Stimulated activated CD4-positive, alpha-beta T cell treated with anti-CD3 and anti-CD28 coated beads, TNF-alpha, amount 100 ng/mL, for 24 hours (primary cell): ENCODE data around the gene PASK.

ENCODE experiments used
- DNase-seq, 3 experiments: peaks; one replicate each; pipeline ENCODE4 v3.0.0-alpha.2; 2020; ENCODE audit warnings: low read depth in 3 of 3

The PASK gene

DNA sequence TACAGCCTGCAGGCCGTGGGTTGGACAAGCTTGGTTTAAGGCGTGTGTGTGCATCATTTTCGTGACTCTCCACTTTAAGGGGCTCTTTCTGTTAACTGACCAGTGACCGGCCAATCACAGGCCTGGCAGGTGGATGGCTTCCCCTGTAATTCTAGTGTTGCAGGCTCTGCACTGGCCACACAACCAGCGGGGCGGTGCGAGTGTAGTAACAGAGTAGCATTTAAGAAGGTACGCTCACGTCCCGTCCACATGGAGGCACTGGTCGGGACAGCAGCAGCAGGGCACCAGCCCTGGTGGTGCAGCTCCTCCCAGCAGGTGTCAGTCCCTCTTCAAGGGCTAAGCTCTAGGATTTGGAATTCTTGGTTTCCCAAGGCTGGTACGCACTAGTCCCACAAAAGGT is 31.2 kb upstream of the PASK start:
- DNase-seq = no peak

DNA sequence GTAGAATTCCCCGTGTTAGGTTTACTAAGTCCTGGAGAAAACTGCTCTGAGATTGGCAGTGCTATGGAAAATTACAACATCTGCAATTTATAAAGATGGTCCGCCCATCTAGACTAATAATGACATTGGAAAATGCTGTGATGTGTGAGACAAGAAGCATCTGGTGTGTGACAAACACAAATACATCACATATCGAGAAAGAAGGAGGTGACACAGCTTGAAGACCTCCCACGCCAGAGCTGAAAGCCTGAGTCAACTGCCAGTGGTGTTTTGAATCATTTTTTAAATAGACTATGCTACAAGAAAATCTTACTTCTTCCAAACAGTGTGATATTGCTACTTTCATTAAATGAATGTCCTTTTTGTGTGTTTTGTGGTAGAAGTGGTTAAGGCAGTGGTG is 30.6 kb upstream of the PASK start:
- peak in 2 of 3 experiments; percentile 5 to 26 for DNase-seq

GRCh38 chr2:241178961-241179360 is 29.7 kb upstream of the PASK start:
- no peak for DNase-seq

DNA sequence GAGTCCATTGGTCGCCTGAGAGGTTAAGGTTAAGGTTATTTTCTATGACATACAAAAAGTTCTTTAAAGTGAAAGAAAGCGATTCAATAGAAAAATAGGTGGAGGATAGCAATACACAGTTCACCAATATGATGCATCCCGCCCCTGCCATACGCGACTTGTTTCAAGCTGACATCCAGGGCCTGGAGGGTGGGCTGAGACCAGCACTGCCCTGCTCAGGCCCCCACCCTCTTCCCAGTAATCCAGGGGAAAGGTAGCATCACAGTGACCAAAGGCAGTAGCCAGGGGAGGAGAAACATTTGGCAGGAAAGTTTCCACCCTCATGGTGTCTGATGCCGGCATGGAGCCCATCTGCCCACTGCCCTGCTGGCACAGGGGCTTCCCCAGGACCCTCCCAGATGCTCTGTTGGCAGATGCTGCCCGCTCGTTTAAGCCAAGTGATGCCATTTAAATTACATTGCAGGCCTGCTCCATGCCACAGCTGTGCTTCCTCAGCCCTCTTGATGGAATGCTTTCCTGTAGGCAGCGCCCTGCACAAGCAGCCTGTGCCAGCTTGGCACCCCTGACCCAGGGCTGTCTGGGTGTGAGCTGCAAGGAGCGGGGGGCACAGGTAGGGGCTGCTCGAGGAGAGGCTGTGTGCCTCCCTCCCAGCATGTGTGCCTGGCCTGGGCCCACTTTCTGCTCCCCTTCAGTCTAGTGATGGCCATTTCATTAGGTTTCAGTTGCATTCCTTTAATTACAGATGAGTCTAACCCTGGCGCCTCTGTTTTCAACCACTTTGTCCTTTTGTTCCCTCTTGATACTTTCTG is 28.5 kb upstream of the PASK start:
- no peak for DNase-seq

DNA sequence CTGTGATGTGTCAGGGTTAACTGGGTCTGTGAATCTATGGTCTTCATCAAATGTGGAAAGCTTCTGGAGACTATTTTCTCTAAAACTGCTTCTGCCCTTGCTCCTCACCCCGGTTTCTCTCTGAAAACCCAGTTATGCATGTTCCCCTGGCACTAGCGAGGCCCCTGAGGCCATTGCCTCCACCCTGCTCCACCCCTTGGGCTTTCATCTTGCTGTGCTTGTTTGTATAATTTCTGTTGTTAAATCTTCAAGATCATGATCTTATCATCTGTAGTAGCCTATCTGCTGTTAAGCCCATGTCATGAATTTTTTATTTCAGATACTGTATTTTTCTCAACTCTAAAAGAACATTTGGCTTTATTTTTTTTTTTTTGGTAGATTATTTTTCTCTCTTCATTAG is 24.3 kb upstream of the PASK start:
- no peak for DNase-seq

GRCh38 chr2:241168366-241168765 is 19.1 kb upstream of the PASK start:
- no peak for DNase-seq

- no peak for DNase-seq
Observed at GRCh38 chr2:241163601-241164118, 14.4 kb upstream of the PASK start.

GRCh38 chr2:241161646-241162281 is 12.5 kb upstream of the PASK start:
- DNase-seq = no peak

DNA sequence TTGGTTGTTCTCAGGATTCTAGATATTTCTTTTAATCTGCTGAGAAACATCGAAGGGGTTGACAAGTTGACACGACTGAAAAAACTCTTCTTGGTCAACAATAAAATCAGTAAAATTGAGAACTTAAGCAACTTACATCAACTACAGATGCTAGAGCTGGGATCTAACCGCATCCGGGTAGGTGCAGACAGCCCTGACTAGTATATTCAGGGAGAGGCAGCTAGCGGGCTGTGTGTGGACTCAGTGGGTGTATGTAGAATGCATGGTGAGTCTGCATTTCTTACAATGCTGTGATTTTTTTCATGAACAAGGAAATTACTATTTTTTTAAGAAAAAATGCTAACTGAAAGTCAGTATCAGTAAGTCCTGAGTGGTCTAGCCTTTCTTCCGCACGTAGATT is 11.0 kb upstream of the PASK start:
- no peak for DNase-seq

- DNase-seq = no peak
Observed at GRCh38 chr2:241159116-241159515, 9.8 kb upstream of the PASK start.

DNA sequence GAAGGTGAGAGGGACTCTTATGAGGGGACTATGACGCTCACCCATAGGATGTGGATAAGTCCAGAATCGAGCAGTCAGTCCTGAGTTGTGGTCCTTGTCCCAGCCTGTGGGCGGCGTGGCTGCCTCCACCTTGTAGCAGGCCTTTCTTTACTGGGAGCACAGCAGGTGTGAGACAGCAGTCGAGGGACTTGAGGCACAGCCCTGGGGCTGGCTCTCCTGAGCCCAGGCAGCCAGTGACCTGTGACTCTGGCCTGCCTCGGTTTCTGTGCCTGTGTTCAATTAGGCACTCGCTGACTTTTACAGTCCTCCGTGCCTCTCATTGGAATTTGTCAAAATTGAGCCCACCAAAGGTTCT is 9.3 kb upstream of the PASK start:
- DNase-seq = no peak

DNA sequence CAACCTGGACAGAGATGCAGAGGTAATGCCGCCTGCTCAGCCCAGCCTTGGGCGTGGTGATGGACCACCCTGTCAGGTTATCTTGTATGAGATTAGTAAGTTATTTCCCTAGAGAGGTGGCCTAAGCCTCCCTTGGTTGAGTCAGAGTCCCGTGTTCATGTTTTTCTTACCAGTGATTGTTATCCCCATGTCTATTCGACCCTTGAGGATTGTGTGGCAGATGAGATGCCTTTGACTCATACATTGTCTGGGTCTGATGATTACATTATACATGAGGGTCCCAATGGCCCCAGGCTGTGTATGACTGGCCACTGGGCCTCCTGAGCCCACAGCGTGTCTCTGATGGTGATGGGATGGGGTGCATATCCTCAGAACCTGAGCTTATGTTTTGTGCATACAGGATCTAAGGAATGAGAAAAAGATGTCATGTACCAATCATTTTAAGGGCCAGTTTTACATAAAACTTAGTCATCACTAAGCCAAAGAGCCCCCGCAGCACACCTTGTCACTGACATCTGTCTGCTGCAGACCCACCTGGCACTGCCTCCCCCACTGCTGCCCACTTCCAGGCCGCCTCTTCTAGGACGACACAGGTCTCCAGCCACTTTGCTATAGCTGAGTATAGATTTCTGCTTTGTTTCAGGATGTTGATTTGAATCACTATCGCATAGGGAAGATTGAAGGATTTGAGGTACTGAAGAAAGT is 8.7 kb upstream of the PASK start:
- DNase-seq = no peak

DNA sequence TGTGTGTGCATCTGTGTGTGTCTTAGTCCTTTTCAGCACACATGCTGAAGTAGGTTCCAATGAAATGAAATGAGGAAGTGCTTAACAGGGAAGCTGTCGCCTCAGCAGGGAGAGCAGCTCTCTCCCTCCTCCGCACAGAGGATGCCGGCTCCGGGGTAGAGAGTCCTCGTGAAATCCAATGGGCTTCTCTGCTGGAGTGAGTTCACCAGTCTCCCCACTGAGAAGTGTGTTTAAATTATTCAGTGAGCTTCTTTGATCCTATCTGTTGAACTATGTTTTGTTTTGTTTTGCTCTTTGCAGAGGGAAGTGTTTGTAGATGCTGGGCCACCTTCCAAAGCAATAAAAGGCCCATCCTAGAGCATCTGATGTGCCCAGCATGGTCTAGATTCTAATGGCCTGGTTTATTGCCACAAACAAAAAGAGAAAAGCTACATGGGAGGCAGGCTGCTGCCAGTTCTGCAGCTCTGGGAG is 7.7 kb upstream of the PASK start:
- no peak for DNase-seq

DNA sequence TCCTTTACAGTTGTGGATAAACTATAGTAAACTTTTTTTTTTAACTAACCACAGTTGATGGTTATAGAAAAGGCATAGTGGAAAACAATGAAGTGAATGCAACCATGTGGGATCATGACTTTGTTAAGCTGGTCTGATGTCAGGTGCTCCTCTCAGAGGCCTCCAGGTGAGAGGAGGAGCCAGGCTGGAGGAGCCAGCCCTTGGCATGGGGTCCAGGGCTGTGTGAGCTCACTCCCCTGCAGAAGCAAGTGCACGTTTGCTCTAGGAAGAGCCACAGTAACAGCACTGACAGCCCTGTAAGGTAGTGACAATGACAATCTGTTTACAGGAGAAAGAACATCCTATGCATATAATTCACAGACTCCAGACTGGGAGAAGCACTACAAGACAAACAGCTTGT is 6.7 kb upstream of the PASK start:
- no peak for DNase-seq

- DNase-seq = peak in 2 of 3 experiments; percentile 7 to 39
Observed at GRCh38 chr2:241154915-241155314, 5.6 kb upstream of the PASK start.

GRCh38 chr2:241153616-241154015 is 4.3 kb upstream of the PASK start:
- DNase-seq = no peak

DNA sequence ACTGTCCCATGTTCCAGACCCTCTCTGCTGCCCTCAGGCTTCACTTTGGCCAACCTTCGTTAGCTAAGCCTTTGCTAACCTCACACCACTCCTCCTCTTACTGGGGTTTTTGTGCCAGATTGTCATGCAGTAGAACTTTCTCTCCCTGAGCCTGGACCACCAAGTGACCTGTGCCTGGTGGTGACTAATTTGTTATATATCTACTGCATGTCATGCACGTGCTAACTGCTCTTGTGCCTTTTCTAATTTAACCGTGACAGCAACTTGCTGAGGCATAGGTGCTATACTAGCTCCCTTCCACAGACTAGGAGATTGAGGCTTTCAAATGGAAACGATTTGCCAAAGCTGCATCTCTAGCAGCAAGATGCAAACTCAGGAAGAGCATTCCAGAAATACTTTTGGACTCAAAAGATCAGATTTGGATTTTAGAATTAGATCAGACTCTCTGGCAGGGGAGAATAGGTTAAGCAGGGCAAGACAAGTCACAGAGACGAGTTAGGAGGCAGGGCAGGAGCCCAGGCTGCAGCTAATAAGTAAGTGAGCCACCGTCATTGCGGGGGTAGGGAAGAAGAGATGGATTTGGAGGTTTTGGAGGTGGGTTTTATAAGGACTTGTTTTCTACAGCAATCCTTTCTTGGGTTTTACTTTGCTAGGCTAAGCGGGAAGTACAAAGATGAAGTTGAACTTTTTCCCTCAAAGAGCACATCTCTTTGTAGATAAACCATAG is 2.8 kb upstream of the PASK start:
- DNase-seq = no peak

GRCh38 chr2:241150660-241151530 is 1.6 kb upstream of the PASK start:
- no peak for DNase-seq

- peak; percentile 89 to 95 (median 91) for DNase-seq
Observed at GRCh38 chr2:241149925-241150659, 820 bp upstream of the PASK start, which contains the start of gene PPP1R7. Gene PPP1R7 (plus strand): TSS chr2:241150467. CDS start chr2:241150496, 29 bp downstream.

GRCh38 chr2:241149675-241149924 is 328 bp upstream of the PASK start:
- DNase-seq = no peak
